ENCODE data around the gene RNASE12. TPM values are rescaled to one million over a fixed set of nuclear protein-coding genes. Genes with fewer than 3 reads are reported as not detected.
"Not testable (repeated sequence)": the region's sequence is repeated elsewhere in the genome, so short reads cannot be mapped to it uniquely, and the experiment has no call there.

RNASE12 gene, protein sequence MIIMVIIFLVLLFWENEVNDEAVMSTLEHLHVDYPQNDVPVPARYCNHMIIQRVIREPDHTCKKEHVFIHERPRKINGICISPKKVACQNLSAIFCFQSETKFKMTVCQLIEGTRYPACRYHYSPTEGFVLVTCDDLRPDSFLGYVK
- polyA plus RNA-seq (ENCODE audit: insufficient read length), result not detected
- long read RNA-seq, donor 1, result 0 reads
- long read RNA-seq, donor 2, result 0 reads
- long read RNA-seq, donor 3, result 0 reads
- long read RNA-seq, donor 4, result 0 reads
- long read RNA-seq, donor 5, result 0 reads
- long read RNA-seq, donor 6, result 0 reads
- long read RNA-seq, donor 7, result 0 reads
- long read RNA-seq, donor 8, result 0 reads

GRCh38 chr14:20591235-20591634 lies at the start of gene RNASE12:
RNASE12 (minus strand) TSS chr14:20591376; CDS start chr14:20590723, 653 bp downstream.
- DNase-seq, result no peak

DNA sequence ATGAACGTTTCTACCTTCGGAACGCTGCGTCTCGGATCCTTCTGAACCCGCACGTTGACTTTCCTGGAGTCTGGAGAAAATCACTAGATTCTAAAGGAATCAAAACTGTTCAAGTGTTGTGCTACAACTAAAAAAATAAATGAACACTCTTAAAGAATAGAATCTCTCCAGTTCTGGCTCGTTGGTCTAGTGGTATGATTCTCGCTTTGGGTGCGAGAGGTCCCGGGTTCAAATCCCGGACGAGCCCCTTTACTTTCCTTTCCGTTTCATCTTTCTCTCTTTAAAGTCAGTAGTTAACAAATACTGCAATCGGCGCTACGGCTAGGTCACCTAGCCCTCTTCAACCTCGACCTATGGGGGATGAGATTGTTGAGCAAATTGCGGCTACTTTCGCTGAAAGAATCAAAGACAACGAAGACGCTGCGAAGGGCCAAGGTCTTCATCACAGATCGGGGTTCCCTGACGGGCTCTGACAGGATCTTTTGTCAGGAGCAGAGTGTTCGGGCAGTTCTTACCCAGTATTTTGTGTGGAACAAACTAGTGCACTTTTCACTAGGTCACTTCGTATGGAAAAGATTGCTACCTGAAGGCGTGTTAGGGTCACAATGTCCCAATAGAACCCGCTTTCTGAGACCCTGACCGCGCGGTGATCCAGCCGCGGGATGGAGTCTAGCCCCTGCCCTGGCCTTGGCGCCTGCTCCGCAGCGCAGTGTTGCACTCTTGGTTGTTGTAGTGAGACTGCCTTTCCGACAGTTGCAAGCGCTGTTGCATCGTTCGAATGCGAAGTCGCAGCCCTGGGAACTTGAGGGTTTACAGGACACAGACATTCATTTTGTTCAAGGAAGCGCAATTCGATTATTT lies 41.9 kb upstream of the RNASE12 start:
- DNase-seq, result no peak

- DNase-seq, result no peak
Measured at GRCh38 chr14:20632448-20632830, 41.3 kb upstream of the RNASE12 start.

- DNase-seq, result no peak
Measured at GRCh38 chr14:20631880-20632389, 40.8 kb upstream of the RNASE12 start.

DNA sequence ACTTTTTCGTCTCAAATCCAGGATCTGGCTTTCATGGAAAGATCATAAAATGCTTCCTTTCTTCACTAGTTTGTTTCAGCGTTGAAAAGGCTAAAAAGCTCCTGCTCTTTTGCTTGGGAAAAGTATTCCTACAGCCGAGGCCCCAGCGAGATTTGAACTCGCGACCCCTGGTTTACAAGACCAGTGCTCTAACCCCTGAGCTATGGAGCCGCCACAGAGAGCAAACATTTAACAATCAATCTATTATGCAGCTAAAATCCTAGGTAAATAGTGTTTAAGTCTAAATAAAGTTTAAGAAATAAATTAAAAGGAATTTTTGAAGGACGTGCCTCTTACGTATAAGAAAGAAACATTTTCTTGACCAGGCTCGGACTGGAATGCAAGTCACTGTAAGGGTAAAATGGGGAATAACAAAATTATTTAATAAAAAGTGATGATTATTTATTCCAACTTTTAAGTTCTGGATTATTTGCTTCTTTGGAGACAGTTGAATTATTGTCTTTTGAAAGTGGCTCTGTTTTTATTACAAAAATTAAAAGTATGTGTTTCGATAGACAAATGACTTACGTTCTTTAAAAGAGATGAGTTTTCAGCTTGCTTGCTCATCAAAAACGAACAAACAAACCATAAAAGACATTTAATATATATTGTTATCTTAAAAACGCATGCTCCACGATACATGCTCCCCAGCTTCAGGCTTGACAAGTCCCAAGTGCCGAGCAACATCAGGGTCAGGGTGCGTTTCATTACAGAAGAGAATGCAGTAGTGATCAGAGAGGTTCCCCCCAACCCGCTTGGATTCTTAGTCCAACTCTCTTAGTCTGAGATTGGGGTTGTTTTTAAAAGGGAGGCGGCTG lies 40.1 kb upstream of the RNASE12 start:
- DNase-seq, result no peak

- DNase-seq, result no peak
Measured at GRCh38 chr14:20630340-20631022, 39.3 kb upstream of the RNASE12 start.

DNA sequence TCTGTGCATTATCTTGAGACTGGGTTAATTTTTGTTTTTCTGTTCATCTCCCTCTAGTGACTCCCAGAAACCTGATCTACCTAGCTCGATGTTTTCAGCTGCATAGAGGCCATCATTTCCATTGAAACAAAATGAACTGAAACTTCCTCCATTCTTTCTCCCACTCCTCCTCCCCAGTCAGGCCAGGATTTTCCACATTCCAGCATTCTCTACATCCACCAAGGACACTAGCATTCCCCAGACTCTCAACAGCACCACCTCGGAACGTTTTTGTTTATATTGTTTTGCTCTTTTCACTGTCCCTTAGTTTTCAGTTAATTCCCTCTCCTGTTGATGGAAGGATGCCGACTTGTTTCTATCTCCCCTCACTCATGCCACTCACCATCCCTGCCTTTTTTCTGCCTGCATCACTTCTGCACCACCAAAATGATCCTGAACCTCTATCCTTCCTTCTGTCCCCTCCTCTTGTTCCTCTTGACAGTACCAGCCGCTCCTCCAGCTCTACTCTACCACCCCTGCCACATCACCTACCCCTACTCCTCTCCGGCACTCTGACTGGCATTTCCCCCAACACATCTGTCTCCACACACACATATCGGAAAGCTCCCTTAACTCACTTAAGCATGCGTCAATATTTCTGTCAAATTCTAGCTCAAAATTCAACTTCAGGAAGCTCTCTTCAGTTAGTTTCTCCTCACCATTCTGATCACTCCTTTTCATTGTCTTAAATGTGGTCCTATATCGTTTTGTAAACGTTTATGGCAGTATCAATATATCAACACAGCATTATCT lies 37.1 kb upstream of the RNASE12 start:
- no peak for DNase-seq

GRCh38 chr14:20627346-20628027 lies 36.3 kb upstream of the RNASE12 start:
- DNase-seq, result no peak

DNA sequence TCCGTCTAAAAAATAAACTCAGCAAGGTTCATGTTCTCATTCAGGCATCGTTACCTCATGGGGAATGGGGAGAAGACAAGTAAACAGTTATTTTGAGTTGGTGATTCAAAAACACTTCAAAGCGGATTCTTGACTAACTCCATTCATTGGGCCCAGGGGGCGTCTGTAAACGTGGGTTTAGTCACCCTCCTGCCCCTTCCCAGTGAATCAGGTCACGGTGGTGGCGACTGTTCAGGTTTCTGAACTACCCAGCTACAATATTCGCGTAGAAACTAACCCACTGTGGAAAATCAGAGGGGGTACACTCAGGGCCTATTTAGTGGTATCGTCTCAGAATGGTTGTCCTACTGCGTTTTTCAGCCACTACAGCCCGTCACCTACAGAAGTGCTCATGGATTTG lies 35.1 kb upstream of the RNASE12 start:
- DNase-seq, result no peak

DNA sequence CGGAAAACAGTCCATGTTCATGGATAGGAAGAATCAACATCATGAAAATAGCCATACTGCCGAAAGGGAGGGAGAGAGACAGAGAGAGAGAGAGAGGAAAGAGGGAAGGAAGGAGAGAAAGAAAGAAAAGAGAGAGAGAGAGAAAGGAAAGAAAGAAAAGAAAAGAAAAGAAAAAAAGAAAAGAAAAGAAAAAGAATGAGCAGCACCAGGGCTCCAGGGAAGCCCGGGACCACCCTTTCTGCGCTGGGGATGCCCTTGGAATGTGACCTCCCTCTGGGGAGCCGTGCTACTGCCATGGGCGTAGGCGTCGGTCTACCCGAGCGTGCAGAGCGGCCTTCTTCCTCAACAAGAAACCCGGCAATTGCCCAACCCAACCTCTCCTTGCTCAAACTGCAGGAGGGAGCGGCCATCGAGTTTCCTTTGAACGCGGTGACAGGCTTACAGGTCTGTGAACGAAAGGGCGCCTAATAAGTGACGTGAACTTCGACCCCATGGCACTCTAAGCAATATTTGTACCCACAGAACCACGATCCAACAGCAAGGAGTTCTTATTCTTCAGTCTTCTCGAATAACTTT lies 33.4 kb upstream of the RNASE12 start:
- DNase-seq, result no peak

- DNase-seq, result no peak
Measured at GRCh38 chr14:20623798-20624197, 32.6 kb upstream of the RNASE12 start.

DNA sequence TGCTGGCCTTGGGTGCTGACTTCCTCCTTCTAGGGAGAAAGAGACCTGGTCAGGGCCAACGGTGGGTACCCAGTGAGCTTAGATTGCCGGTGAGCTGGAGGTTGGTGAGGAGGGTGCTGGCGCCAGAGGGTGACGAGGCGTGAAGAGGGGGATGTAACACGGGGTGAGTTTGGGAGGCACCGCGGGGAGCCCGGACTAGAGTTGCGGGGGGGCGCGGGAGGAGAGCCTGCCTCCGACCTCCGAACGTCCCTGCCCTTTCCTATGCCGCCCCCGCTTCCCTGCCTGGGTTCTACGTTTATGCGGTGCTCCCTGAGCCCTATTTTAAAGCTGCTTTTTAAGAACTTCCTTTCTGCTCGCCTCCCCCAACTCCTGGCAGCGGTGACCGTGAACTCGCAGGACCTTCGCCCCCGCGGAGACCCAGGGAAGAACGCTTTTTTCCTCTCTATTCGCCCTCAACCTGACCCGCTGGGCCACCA lies 31.7 kb upstream of the RNASE12 start:
- DNase-seq, result no peak

DNA sequence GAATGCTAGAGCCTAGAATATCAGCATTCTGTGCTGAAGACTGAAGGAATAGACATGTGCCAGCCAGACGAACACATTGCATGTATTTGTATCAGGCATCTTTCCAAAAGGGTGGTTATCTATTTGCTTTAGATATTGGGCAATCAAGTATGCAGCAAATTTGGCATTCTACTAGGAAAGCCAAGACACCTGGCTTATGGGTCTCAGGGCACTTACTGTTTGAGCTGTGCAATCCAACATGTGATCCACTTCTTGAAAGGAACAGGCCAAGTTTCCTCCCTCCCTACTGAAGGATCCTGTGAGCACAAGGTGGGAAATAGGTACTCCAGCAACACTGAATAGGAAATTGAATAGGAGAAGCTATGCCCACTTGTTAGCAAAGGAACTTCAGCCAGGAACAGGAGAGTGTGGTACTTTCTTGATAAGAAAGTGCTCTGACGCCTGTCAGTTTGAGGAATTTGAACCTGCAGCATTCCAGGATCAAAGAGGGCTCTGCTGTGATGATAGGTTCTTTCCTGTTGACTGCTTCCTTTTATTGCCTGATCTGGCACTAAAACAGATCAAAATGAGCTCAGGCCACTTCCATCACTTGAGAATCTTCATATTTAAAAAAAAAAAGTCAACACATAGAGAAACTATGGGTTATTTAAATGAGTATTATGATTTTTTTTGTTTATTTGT lies 29.8 kb upstream of the RNASE12 start:
- no peak for DNase-seq

- not testable (repeated sequence) for DNase-seq
Measured at GRCh38 chr14:20619688-20620087, 28.5 kb upstream of the RNASE12 start.

DNA sequence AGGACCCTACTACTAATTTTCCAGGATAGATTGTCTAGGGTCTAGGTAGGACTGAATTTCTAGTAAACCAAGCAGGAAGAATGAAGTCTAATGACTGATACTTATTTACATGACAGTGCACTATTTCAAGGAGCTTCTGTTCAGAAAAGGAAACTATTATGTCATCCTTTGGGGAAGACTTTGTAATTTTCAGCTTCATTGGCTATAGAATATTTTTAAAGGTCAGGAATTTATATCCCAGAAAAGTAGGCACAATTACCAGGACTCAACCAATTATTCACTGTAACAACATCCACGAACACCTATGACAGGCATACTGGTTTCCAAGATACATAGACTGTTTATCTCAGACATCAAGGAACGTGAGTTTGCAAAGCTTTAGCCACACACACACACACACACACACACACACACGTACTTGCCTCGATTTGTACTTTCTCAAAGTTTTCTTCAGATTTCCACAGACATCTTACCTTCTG lies 27.1 kb upstream of the RNASE12 start:
- no peak for DNase-seq

GRCh38 chr14:20617138-20618003 lies 26.2 kb upstream of the RNASE12 start:
- no peak for DNase-seq

DNA sequence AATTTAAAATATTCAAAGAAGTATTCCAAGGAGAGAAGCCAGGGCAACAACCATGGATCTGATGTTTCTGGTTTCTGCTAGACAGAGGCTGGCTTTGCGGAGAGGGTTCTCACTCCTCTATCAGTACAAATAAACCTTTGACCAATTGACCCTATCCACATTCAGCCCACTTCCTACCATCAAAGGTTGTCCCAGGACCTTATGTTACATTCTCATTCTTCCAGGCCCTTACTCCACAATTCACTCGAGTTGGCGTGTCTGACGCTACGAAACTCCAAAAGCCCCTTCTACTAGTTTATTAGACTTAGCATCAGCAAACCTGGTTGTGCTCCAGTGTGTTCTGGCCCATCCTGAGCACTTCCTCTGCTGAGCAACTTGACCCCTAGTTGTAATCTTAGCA lies 24.8 kb upstream of the RNASE12 start:
- DNase-seq, result no peak

Measured in left kidney (tissue), 8 donors.